ENCODE measurements around the gene SULT1A1. TPM values are rescaled to one million over a fixed set of nuclear protein-coding genes. Genes with fewer than 3 reads are reported as not detected.
"Not testable (repeated sequence)": the region's sequence is repeated elsewhere in the genome, so short reads cannot be mapped to it uniquely, and the experiment has no call there.

The SULT1A1 gene
- total RNA-seq, 5 donors from 2014 or later (not counting 1 experiment from before 2014, with no cell fraction given) = 13.3 to 19.0 (median 15.8) TPM

- DNase-seq; ATAC-seq (replicated peaks in 1 of 4); H3K27me3 Mint-ChIP-seq; H3K9me3 ChIP-seq; H3K4me1 ChIP-seq (ENCODE audit: control insufficient read depth in 1 of 2, extremely low read depth in 1 of 2, insufficient read depth in 2 of 2, low read length in 2 of 2); H3K9me3 Mint-ChIP-seq; H3K27me3 ChIP-seq (replicated peaks in 1 of 2; ENCODE audit: control insufficient read depth in 2 of 2, extremely low read depth in 1 of 2, insufficient read depth in 2 of 2, low read length in 1 of 2); H3K36me3 ChIP-seq (ENCODE audit: control insufficient read depth in 2 of 2, extremely low read depth in 1 of 2, insufficient read depth in 1 of 2, low read length in 1 of 2); CTCF ChIA-PET; H3K36me3 Mint-ChIP-seq; H3K4me3 ChIP-seq (ENCODE audit: control insufficient read depth in 1 of 2, extremely low read depth in 1 of 2, low read length in 1 of 2); H3K27ac ChIP-seq (ENCODE audit: low read length): not testable (repeated sequence)
- Mint-ChIP-seq H3K27ac (peak overlapping the region in 1 of 2 donors; percentile 48), H3K4me1 (peaks cover 12 to 23% (median 16%) of the 10 kb centered on the region in 3 donors), H3K4me3 (peak overlapping the region in 1 of 3 donors; percentile 52)
- POLR2A ChIA-PET = interaction anchor here in 1 of 2 donors (0.6 kb wide), 1 partner anchor 1545 kb away, joined by 5 read pairs; no protein-coding TSS in a partner anchor
- WGBS (ENCODE audit: insufficient coverage) = 95% methylated on average over 4 of the region's 11 CpGs
Measured at GRCh38 chr16:28608867-28609596, 812 bp downstream of the SULT1A1 start.

GRCh38 chr16:28608496-28608808 lies 1.4 kb downstream of the SULT1A1 start:
- H3K4me1 ChIP-seq (ENCODE audit: control insufficient read depth in 1 of 2, extremely low read depth in 1 of 2, insufficient read depth in 2 of 2, low read length in 2 of 2); H3K9me3 Mint-ChIP-seq; DNase-seq; H3K27me3 ChIP-seq (replicated peaks in 1 of 2; ENCODE audit: control insufficient read depth in 2 of 2, extremely low read depth in 1 of 2, insufficient read depth in 2 of 2, low read length in 1 of 2); H3K36me3 Mint-ChIP-seq; H3K27me3 Mint-ChIP-seq; H3K36me3 ChIP-seq (ENCODE audit: control insufficient read depth in 2 of 2, extremely low read depth in 1 of 2, insufficient read depth in 1 of 2, low read length in 1 of 2); H3K9me3 ChIP-seq; H3K27ac Mint-ChIP-seq; POLR2A ChIA-PET; CTCF ChIA-PET; H3K27ac ChIP-seq (ENCODE audit: low read length); ATAC-seq (replicated peaks in 1 of 4); H3K4me3 Mint-ChIP-seq; H3K4me3 ChIP-seq (ENCODE audit: control insufficient read depth in 1 of 2, extremely low read depth in 1 of 2, low read length in 1 of 2): not testable (repeated sequence)
- peaks cover 12 to 23% (median 16%) of the 10 kb centered on the region in 3 donors for H3K4me1 Mint-ChIP-seq
- WGBS (ENCODE audit: insufficient coverage) = no CpG with 5 or more reads among the region's 7 CpGs

GRCh38 chr16:28607681-28608495 lies 2.0 kb downstream of the SULT1A1 start:
- ATAC-seq (replicated peaks in 1 of 4); H3K27ac Mint-ChIP-seq; H3K9me3 Mint-ChIP-seq; H3K9me3 ChIP-seq; DNase-seq; H3K36me3 Mint-ChIP-seq; CTCF ChIA-PET; H3K36me3 ChIP-seq (ENCODE audit: control insufficient read depth in 2 of 2, extremely low read depth in 1 of 2, insufficient read depth in 1 of 2, low read length in 1 of 2); H3K4me3 Mint-ChIP-seq; H3K4me1 ChIP-seq (ENCODE audit: control insufficient read depth in 1 of 2, extremely low read depth in 1 of 2, insufficient read depth in 2 of 2, low read length in 2 of 2); H3K27me3 ChIP-seq (replicated peaks in 1 of 2; ENCODE audit: control insufficient read depth in 2 of 2, extremely low read depth in 1 of 2, insufficient read depth in 2 of 2, low read length in 1 of 2); H3K27ac ChIP-seq (ENCODE audit: low read length); H3K27me3 Mint-ChIP-seq; H3K4me3 ChIP-seq (ENCODE audit: control insufficient read depth in 1 of 2, extremely low read depth in 1 of 2, low read length in 1 of 2): not testable (repeated sequence)
- WGBS (ENCODE audit: insufficient coverage) = no CpG with 5 or more reads among the region's 10 CpGs
- POLR2A ChIA-PET = interaction anchor here in 1 of 2 donors (0.6 kb wide), 1 partner anchor 15 kb away, joined by 3 read pairs; no protein-coding TSS in a partner anchor
- H3K4me1 Mint-ChIP-seq = peaks cover 12 to 23% (median 16%) of the 10 kb centered on the region in 3 donors

GRCh38 chr16:28607116-28607623 lies 2.7 kb downstream of the SULT1A1 start:
- H3K27ac ChIP-seq (ENCODE audit: low read length) = no peak overlapping the region
- H3K4me3 ChIP-seq (ENCODE audit: control insufficient read depth in 1 of 2, extremely low read depth in 1 of 2, low read length in 1 of 2) = no peak overlapping the region
- Mint-ChIP-seq H3K36me3 (no peaks in the 10 kb centered on the region), H3K4me3 (no peak overlapping the region), H3K9me3 (no peaks in the 10 kb centered on the region), H3K4me1 (peaks cover 12 to 23% (median 16%) of the 10 kb centered on the region in 3 donors), H3K27me3 (no peaks in the 10 kb centered on the region), H3K27ac (no peak overlapping the region)
- POLR2A ChIA-PET = interaction anchor here in 1 of 2 donors (0.5 kb wide), 1 partner anchor 16 kb away, joined by 3 read pairs; no protein-coding TSS in a partner anchor
- H3K9me3 ChIP-seq = no peaks in the 10 kb centered on the region
- CTCF ChIA-PET = no interaction called here
- H3K36me3 ChIP-seq (ENCODE audit: control insufficient read depth in 2 of 2, extremely low read depth in 1 of 2, insufficient read depth in 1 of 2, low read length in 1 of 2) = peaks cover 0 to 3% of the 10 kb centered on the region in 2 donors
- WGBS (ENCODE audit: insufficient coverage) = 100% methylated on average over 2 of the region's 9 CpGs
- H3K4me1 ChIP-seq (ENCODE audit: control insufficient read depth in 1 of 2, extremely low read depth in 1 of 2, insufficient read depth in 2 of 2, low read length in 2 of 2) = peaks cover 2 to 7% of the 10 kb centered on the region in 2 experiments
- DNase-seq = no peak
- no peak for ATAC-seq (replicated peaks in 1 of 4)
- H3K27me3 ChIP-seq (replicated peaks in 1 of 2; ENCODE audit: control insufficient read depth in 2 of 2, extremely low read depth in 1 of 2, insufficient read depth in 2 of 2, low read length in 1 of 2) = no peaks in the 10 kb centered on the region

- no peak for ATAC-seq (replicated peaks in 1 of 4)
- peaks cover 0 to 3% of the 10 kb centered on the region in 2 donors for H3K36me3 ChIP-seq (ENCODE audit: control insufficient read depth in 2 of 2, extremely low read depth in 1 of 2, insufficient read depth in 1 of 2, low read length in 1 of 2)
Measured at GRCh38 chr16:28606291-28607115, 3.3 kb downstream of the SULT1A1 start.

GRCh38 chr16:28604186-28604565 lies 5.7 kb downstream of the SULT1A1 start:
- Histone ChIP-seq H3K27me3 (replicated peaks in 1 of 2; ENCODE audit: control insufficient read depth in 2 of 2, extremely low read depth in 1 of 2, insufficient read depth in 2 of 2, low read length in 1 of 2) (no peaks in the 10 kb centered on the region), H3K9me3 (no peaks in the 10 kb centered on the region), H3K4me3 (ENCODE audit: control insufficient read depth in 1 of 2, extremely low read depth in 1 of 2, low read length in 1 of 2) (no peak overlapping the region), H3K27ac (ENCODE audit: low read length) (no peak overlapping the region), H3K36me3 (ENCODE audit: control insufficient read depth in 2 of 2, extremely low read depth in 1 of 2, insufficient read depth in 1 of 2, low read length in 1 of 2) (no peaks in the 10 kb centered on the region), H3K4me1 (ENCODE audit: control insufficient read depth in 1 of 2, extremely low read depth in 1 of 2, insufficient read depth in 2 of 2, low read length in 2 of 2) (no peaks in the 10 kb centered on the region)
- Mint-ChIP-seq H3K36me3 (no peaks in the 10 kb centered on the region), H3K9me3 (no peaks in the 10 kb centered on the region), H3K27me3 (no peaks in the 10 kb centered on the region), H3K27ac (no peak overlapping the region), H3K4me3 (peak overlapping the region in 1 of 3 donors; percentile 23), H3K4me1 (peaks cover 0 to 3% (median 0%) of the 10 kb centered on the region in 3 donors)
- no peak for DNase-seq
- POLR2A ChIA-PET = no interaction called here
- ATAC-seq (replicated peaks in 1 of 4) = no peak
- CTCF ChIA-PET = no interaction called here
- WGBS (ENCODE audit: insufficient coverage) = 78% methylated on average over 3 of the region's 8 CpGs

More at GRCh38 chr16:28606291-28607115, 3.3 kb downstream of the SULT1A1 start:
- WGBS (ENCODE audit: insufficient coverage) = 70% methylated on average over 5 of the region's 16 CpGs
- no peak overlapping the region for H3K4me3 ChIP-seq (ENCODE audit: control insufficient read depth in 1 of 2, extremely low read depth in 1 of 2, low read length in 1 of 2)
- H3K9me3 Mint-ChIP-seq = no peaks in the 10 kb centered on the region
- H3K4me1 Mint-ChIP-seq = peaks cover 12 to 23% (median 16%) of the 10 kb centered on the region in 3 donors
- H3K27ac ChIP-seq (ENCODE audit: low read length) = no peak overlapping the region
- ChIA-PET POLR2A (interaction anchor here in 1 of 2 donors (0.5 kb wide), 2 partner anchors 17 to 56 kb away, joined by 3 read pairs; no protein-coding TSS in a partner anchor), CTCF (no interaction called here)
- H3K27me3 ChIP-seq (replicated peaks in 1 of 2; ENCODE audit: control insufficient read depth in 2 of 2, extremely low read depth in 1 of 2, insufficient read depth in 2 of 2, low read length in 1 of 2) = no peaks in the 10 kb centered on the region
- H3K27me3 Mint-ChIP-seq = no peaks in the 10 kb centered on the region
- no peak overlapping the region for H3K4me3 Mint-ChIP-seq
- no peak overlapping the region for H3K27ac Mint-ChIP-seq
- no peaks in the 10 kb centered on the region for H3K36me3 Mint-ChIP-seq
- DNase-seq = no peak
- peaks cover 2 to 7% of the 10 kb centered on the region in 2 experiments for H3K4me1 ChIP-seq (ENCODE audit: control insufficient read depth in 1 of 2, extremely low read depth in 1 of 2, insufficient read depth in 2 of 2, low read length in 2 of 2)
- no peaks in the 10 kb centered on the region for H3K9me3 ChIP-seq
